IMR-90 (cell line): ENCODE results near the gene ACP4. TPM values are rescaled to one million over a fixed set of nuclear protein-coding genes. Genes with fewer than 3 reads are reported as not detected.

Experiments
- ATAC-seq: fragments of 200-7000 bp; cut with Tn5 transposase; 2 replicates; pipeline ENCODE4 v1.9.1; 2020; ENCODE audit warnings: low read depth, mild to moderate bottlenecking, moderate library complexity
- BruUV-seq: library from RNA; stranded (reverse); fragments of 400-500 nt; replicated peaks from 2 replicates; lab custom pipeline; 2021; lab: Mats Ljungman, UMichigan
- CTCF ChIA-PET: fragments of 300-600 bp; formaldehyde crosslinking; extraction: SDS; loops from one replicate; lab custom pipeline; 2021; ENCODE audit warnings: antibody characterized with exemption; lab: Yijun Ruan, JAX
- POLR2A ChIA-PET: fragments of 300-600 bp; sonication (Branson Sonifier 250); formaldehyde crosslinking; loops from one replicate; lab custom pipeline; 2022; ENCODE audit warnings: antibody characterized with exemption; ENCODE audit not compliant: unreplicated experiment; lab: Charles Lee
- DNase-seq: peaks from one replicate; pipeline ENCODE4 v3.0.0; 2013
- H2AFZ ChIP-seq: replicated peaks from 2 replicates; pipeline ENCODE3; 2013; ENCODE audit warnings: low read length, mild to moderate bottlenecking; ENCODE audit not compliant: poor library complexity
- H2AK5ac ChIP-seq: 2 replicates; pipeline ENCODE4 v1.6.1; 2013; ENCODE audit warnings: low read depth, low read length, inconsistent platforms
- H2AK9ac ChIP-seq: replicated peaks from 2 replicates; pipeline ENCODE3; 2013; ENCODE audit warnings: mild to moderate bottlenecking, low read depth, low read length, moderate library complexity; ENCODE audit not compliant: poor library complexity
- H2BK120ac ChIP-seq: 2 replicates; pipeline ENCODE4 v1.6.1; 2013; ENCODE audit warnings: low read depth, low read length, inconsistent platforms
- H2BK15ac ChIP-seq: 3 replicates; pipeline ENCODE4 v1.6.1; 2013; ENCODE audit warnings: low read depth, low read length, inconsistent platforms
- H2BK20ac ChIP-seq: 2 replicates; pipeline ENCODE4 v1.6.1; 2013; ENCODE audit warnings: low read depth, mild to moderate bottlenecking, inconsistent platforms, low read length, moderate library complexity
- H2BK5ac ChIP-seq: 2 replicates; pipeline ENCODE4 v1.6.1; 2013; ENCODE audit warnings: mild to moderate bottlenecking, low read depth, low read length, inconsistent platforms; ENCODE audit not compliant: poor library complexity, severe bottlenecking
- H3K14ac ChIP-seq: replicated peaks from 2 replicates; pipeline ENCODE4 v1.6.1; 2013; ENCODE audit warnings: low read depth, low read length, inconsistent platforms
- H3K18ac ChIP-seq: 2 replicates; pipeline ENCODE4 v1.6.1; 2013; ENCODE audit warnings: low read depth, low read length, control low read depth
- H3K23ac ChIP-seq: 2 replicates; pipeline ENCODE4 v1.6.1; 2013; ENCODE audit warnings: low read depth, low read length, inconsistent platforms
- H3K27ac ChIP-seq: 2 replicates; pipeline ENCODE4 v1.5.1; 2013; ENCODE audit warnings: mild to moderate bottlenecking, control low read depth, low read length; ENCODE audit not compliant: insufficient read depth
- H3K27me3 ChIP-seq: 2 replicates; pipeline ENCODE4 v1.6.1; 2013; ENCODE audit warnings: low read length; ENCODE audit not compliant: control insufficient read depth, insufficient read depth
- H3K36me3 ChIP-seq: 2 replicates; pipeline ENCODE4 v1.6.1; 2013; ENCODE audit warnings: low read length, mixed read lengths; ENCODE audit not compliant: control insufficient read depth, insufficient read depth
- H3K4ac ChIP-seq: 2 replicates; pipeline ENCODE4 v1.6.1; 2013; ENCODE audit warnings: low read depth, low read length, inconsistent platforms
- H3K4me1 ChIP-seq: 2 replicates; pipeline ENCODE4 v1.6.1; 2013; ENCODE audit warnings: low read length, mixed read lengths; ENCODE audit not compliant: control insufficient read depth, insufficient read depth
- H3K4me2 ChIP-seq: 2 replicates; pipeline ENCODE4 v1.6.1; 2013; ENCODE audit warnings: low read depth, mild to moderate bottlenecking, control low read depth, low read length, moderate library complexity
- H3K4me3 ChIP-seq: 2 replicates; pipeline ENCODE4 v1.5.1; 2013; ENCODE audit warnings: low read depth, mild to moderate bottlenecking, control low read depth, low read length, moderate library complexity; ENCODE audit not compliant: insufficient read depth
- H3K56ac ChIP-seq: 2 replicates; pipeline ENCODE4 v1.6.1; 2013; ENCODE audit warnings: low read length, inconsistent platforms; ENCODE audit not compliant: insufficient read depth; ENCODE audit errors: extremely low read depth
- H3K79me1 ChIP-seq, 2 experiments: 2 replicates each; pipeline ENCODE4 v1.6.1; 2013; ENCODE audit warnings: low read length in 2 of 2, inconsistent platforms in 1 of 2, low read depth in 1 of 2
- H3K9ac ChIP-seq: 2 replicates; pipeline ENCODE4 v1.6.1; 2013; ENCODE audit warnings: low read depth, low read length, control low read depth
- H3K9me1 ChIP-seq: 2 replicates; pipeline ENCODE4 v1.6.1; 2013; ENCODE audit warnings: low read length, inconsistent platforms; ENCODE audit not compliant: insufficient read depth
- H3K9me3 ChIP-seq: 2 replicates; pipeline ENCODE4 v1.6.1; 2013; ENCODE audit warnings: low read length; ENCODE audit not compliant: control insufficient read depth, insufficient read depth
- H4K20me1 ChIP-seq: 2 replicates; pipeline ENCODE4 v1.6.1; 2013; ENCODE audit warnings: low read length, inconsistent platforms; ENCODE audit not compliant: insufficient read depth
- H4K5ac ChIP-seq: 2 replicates; pipeline ENCODE4 v1.6.1; 2013; ENCODE audit warnings: mild to moderate bottlenecking, low read depth, low read length, control low read depth
- H4K8ac ChIP-seq, 2 experiments: 2 replicates each; pipeline ENCODE4 v1.6.1; 2013; ENCODE audit warnings: low read depth in 2 of 2, low read length in 2 of 2, control low read depth in 1 of 2, inconsistent platforms in 1 of 2
- H4K91ac ChIP-seq: 2 replicates; pipeline ENCODE4 v1.6.1; 2013; ENCODE audit warnings: low read depth, low read length, inconsistent platforms; ENCODE audit not compliant: insufficient read depth
- CEBPB ChIP-seq: IDR thresholded peaks from 2 replicates; pipeline ENCODE4 v1.6.1; 2012; ENCODE audit warnings: low read depth, low read length, improper control_type of control experiment
- CHD1 ChIP-seq: IDR thresholded peaks from 2 replicates; pipeline ENCODE4 v1.6.1; 2012; ENCODE audit warnings: low read depth, low read length, improper control_type of control experiment
- MAZ ChIP-seq: IDR thresholded peaks from 2 replicates; pipeline ENCODE4 v1.6.1; 2012; ENCODE audit warnings: low read depth, mild to moderate bottlenecking, low read length, improper control_type of control experiment, moderate library complexity, borderline replicate concordance
- MXI1 ChIP-seq: IDR thresholded peaks from 2 replicates; pipeline ENCODE4 v1.6.1; 2012; ENCODE audit warnings: low read depth, mild to moderate bottlenecking, low read length, moderate library complexity, borderline replicate concordance
- POLR2A ChIP-seq: IDR thresholded peaks from 2 replicates; pipeline ENCODE4 v1.6.1; 2012; ENCODE audit warnings: mild to moderate bottlenecking, low read depth, low read length
- RAD21 ChIP-seq: IDR thresholded peaks from 2 replicates; pipeline ENCODE4 v1.6.1; 2012; ENCODE audit warnings: low read length, improper control_type of control experiment
- RCOR1 ChIP-seq: IDR thresholded peaks from 2 replicates; pipeline ENCODE4 v1.6.1; 2012; ENCODE audit warnings: mild to moderate bottlenecking, low read length, improper control_type of control experiment; ENCODE audit not compliant: insufficient replicate concordance
- RFX5 ChIP-seq: IDR thresholded peaks from 2 replicates; pipeline ENCODE4 v1.8.0; 2012; ENCODE audit warnings: low read depth, mild to moderate bottlenecking, low read length, moderate library complexity
- SMC3 ChIP-seq: fragments of 150-350 bp; IDR thresholded peaks from 2 replicates; pipeline ENCODE4 v1.6.1; 2016; ENCODE audit warnings: low read depth, mild to moderate bottlenecking, antibody characterized with exemption, low read length, moderate library complexity
- USF2 ChIP-seq: fragments of 150-350 bp; IDR thresholded peaks from 2 replicates; pipeline ENCODE4 v1.6.1; 2017; ENCODE audit warnings: mild to moderate bottlenecking, antibody characterized with exemption, low read length, low read depth
- WGBS, 2 experiments: methylation state at CpG; one replicate each; pipeline versions ENCODE4 v1.1.5 to v1.1.7; 2013; ENCODE audit warnings: missing lambda C conversion rate in 2 of 2; ENCODE audit not compliant: insufficient read length in 1 of 2; ENCODE audit errors: extremely low coverage in 2 of 2; 5-methylcytosine and 5-hydroxymethylcytosine counted together
- dilution Hi-C: fragments of 300-500 bp; cut with HindIII; formaldehyde crosslinking; loops from one replicate; pipeline ENCODE4 v1.14.3; 2018; ENCODE audit warnings: low sequenced_read_pairs; ENCODE audit not compliant: unreplicated experiment
- in situ Hi-C: fragments of 300-500 bp; cut with MboI; formaldehyde crosslinking; loops from 3 replicates; pipeline ENCODE4 v1.14.3; 2019; ENCODE audit warnings: low sequenced_read_pairs, inconsistent platforms, mixed read lengths
- intact Hi-C: fragments of 100-400 bp; cut with micrococcal nuclease; formaldehyde crosslinking; loops from 2 replicates; pipeline ENCODE4 v1.10.0; 2022
- polyA plus RNA-seq, 3 experiments: library from polyadenylated mRNA; depleted of rRNA; stranded (reverse); fragments of >200 nt; gene quantifications; 2 replicates each; pipeline ENCODE4 v1.2.3, GENCODE V29; 2012; ENCODE audit warnings: low replicate concordance in 1 of 3
- total RNA-seq: library from RNA; depleted of rRNA; stranded (reverse); fragments of >200 nt; gene quantifications from 2 replicates; pipeline ENCODE4 v1.2.3, GENCODE V29; 2012
- TF ChIP-seq, protein P1 (sequence below): fragments of 150-350 bp; IDR thresholded peaks from 2 replicates; pipeline ENCODE4 v1.6.1; 2016; ENCODE audit warnings: low read depth, mild to moderate bottlenecking, low read length, moderate library complexity, borderline replicate concordance

The ACP4 gene
- total and polyA plus RNA-seq, 2 of the 4 experiments (the other 2 are of a cell fraction): not detected

DNA sequence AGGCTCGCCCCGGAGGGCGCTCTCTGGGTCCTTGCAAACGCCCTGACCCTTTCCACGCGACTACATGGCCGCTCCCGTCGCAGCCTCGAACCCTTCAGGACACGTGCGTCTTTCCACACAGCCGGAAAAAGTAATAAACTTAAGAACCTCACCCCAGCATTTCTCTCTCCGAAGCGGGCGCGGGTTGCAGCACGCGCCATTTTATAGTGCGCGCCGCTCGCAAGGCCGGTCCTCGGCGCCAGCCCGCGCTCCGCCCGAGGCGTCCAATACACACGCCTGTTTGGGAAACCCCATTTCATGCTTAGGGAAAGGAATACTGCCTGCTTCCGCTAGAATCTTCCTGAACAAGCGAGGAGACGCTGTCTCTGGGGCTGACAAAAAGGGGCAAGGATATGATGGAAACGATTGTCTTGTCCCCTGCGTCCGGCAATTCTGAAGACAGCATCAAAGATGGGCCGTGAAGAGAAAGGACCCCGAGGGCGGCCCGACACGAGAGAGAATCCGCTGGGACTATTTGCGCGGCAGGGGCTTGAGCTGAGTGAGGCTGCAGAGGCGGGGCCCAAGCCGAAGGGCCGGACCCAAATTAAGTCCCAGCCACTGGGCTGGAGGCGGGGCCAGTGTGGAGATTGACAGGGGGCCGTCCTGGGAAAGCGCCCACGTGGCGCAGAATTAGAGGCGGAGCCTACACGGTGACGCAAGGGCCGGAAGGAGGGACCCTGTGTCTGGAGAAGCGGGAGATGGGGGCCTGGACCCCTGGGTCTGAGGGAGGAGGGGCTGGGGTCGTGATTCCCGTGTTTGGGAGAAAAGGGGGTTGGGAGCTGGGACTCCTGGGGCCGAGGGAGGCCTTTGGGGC lies 14.4 kb downstream of the ACP4 start:
- DNase-seq (peak; percentile 99), ATAC-seq (peak; percentile 97)
- Histone ChIP-seq H4K5ac (peak overlapping the region; percentile 98), H3K9ac (peak overlapping the region; percentile 98), H3K9me1 (peaks cover 6% of the 10 kb centered on the region; the same call in 1 of the 2 replicates), H2BK15ac (peak overlapping the region; percentile 100), H4K91ac (peak overlapping the region; percentile 100), H3K4me3 (peak overlapping the region; percentile 61), H2BK5ac (peak overlapping the region; percentile 98), H3K4me1 (peaks cover 3% of the 10 kb centered on the region; the same call in 1 of the 2 replicates), H2AK5ac (peak overlapping the region; percentile 83), H3K56ac (peak overlapping the region; percentile 100), H3K4ac (peak overlapping the region; percentile 99), H3K27me3 (no peaks in the 10 kb centered on the region), H4K8ac (peak overlapping the region; percentile 90 to 100), H3K9me3 (no peaks in the 10 kb centered on the region), H3K4me2 (peak overlapping the region; percentile 83), H3K36me3 (peaks cover 16% of the 10 kb centered on the region), H2BK120ac (peak overlapping the region; percentile 100), H3K14ac (peak overlapping the region; percentile 100), H4K20me1 (peaks cover 27% of the 10 kb centered on the region), H3K27ac (peak overlapping the region; percentile 98), H2BK20ac (peak overlapping the region; percentile 99), H2AK9ac (peak overlapping the region; percentile 98), H3K23ac (peak overlapping the region; percentile 100), H3K18ac (peak overlapping the region; percentile 99), H3K79me1 (peaks cover 4 to 16% of the 10 kb centered on the region in 2 experiments; a peak in 2 of 4 replicates), H2AFZ (peak overlapping the region; percentile 95)
- in situ Hi-C loops (no loop called here), dilution Hi-C loops (no loop called here), intact Hi-C loops (loop anchor here (1.0 to 10.0 kb wide), 4 partner anchors 120 to 427 kb away; partner anchors contain the start of genes CTU1, JOSD2 and NR1H2)
- 1% methylated on average over 23 of the region's 62 CpGs; no CpG with 5 or more reads in 1 of the 2 experiments for WGBS, 2 experiments
- ChIA-PET CTCF (no interaction called here), POLR2A (interaction anchor here (0.6 kb wide), 1 partner anchor 428 kb away, joined by 3 read pairs; the partner anchor contains the start of gene NR1H2)
- TF ChIP-seq USF2 (peak; percentile 97), CEBPB (peak; percentile 91), SMC3 (no peak), CHD1 (no peak), RAD21 (no peak), MAZ (peak; percentile 89), MXI1 (peak; percentile 94), RFX5 (no peak), RCOR1 (no peak), POLR2A (peak; percentile 99)
- TF ChIP-seq, protein P1, sequence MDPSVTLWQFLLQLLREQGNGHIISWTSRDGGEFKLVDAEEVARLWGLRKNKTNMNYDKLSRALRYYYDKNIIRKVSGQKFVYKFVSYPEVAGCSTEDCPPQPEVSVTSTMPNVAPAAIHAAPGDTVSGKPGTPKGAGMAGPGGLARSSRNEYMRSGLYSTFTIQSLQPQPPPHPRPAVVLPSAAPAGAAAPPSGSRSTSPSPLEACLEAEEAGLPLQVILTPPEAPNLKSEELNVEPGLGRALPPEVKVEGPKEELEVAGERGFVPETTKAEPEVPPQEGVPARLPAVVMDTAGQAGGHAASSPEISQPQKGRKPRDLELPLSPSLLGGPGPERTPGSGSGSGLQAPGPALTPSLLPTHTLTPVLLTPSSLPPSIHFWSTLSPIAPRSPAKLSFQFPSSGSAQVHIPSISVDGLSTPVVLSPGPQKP: no peak
- BruUV-seq: no TSS peak
